DOHH2 (cell line): ENCODE results near the gene PTK7.

ENCODE experiments used
- CTCF ChIP-seq: fragments of 200-600 bp; sonication (generic); IDR thresholded peaks from one replicate; pipeline ENCODE4 v1.5.1; 2014; ENCODE audit warnings: antibody characterized with exemption, mild to moderate bottlenecking, low read depth, low read length; ENCODE audit not compliant: poor library complexity, severe bottlenecking
- EZH2phosphoT487 ChIP-seq: fragments of 200-600 bp; sonication (generic); IDR thresholded peaks from 2 replicates; pipeline ENCODE4 v1.6.1; 2017; ENCODE audit warnings: borderline replicate concordance, mild to moderate bottlenecking, antibody characterized with exemption, low read length, moderate library complexity, mixed read lengths

- TF ChIP-seq CTCF = no peak
- TF ChIP-seq EZH2phosphoT487 = no peak
Measured at GRCh38 chr6:43096451-43097097, 20.5 kb downstream of the PTK7 start.
